GM21717 (cell line): ENCODE data around the gene ALPP.
"Not testable (repeated sequence)": the region's sequence is repeated elsewhere in the genome, so short reads cannot be mapped to it uniquely, and the experiment has no call there.

Source experiments
- ATAC-seq: cut with Tn5 transposase; IDR thresholded peaks from one replicate; pipeline ENCODE4 v1.9.1; 2021; ENCODE audit warnings: mild to moderate bottlenecking, moderate library complexity; ENCODE audit not compliant: unreplicated experiment

Gene ALPP

GRCh38 chr2:232419245-232420072, 40.9 kb downstream of the ALPP start:
- ATAC-seq, result no peak

GRCh38 chr2:232420073-232420454, 41.5 kb downstream of the ALPP start:
- ATAC-seq, result no peak

- ATAC-seq, result no peak
Observed at GRCh38 chr2:232420463-232421188, 42.1 kb downstream of the ALPP start.

GRCh38 chr2:232421189-232421785, 42.7 kb downstream of the ALPP start:
- ATAC-seq, result no peak

DNA sequence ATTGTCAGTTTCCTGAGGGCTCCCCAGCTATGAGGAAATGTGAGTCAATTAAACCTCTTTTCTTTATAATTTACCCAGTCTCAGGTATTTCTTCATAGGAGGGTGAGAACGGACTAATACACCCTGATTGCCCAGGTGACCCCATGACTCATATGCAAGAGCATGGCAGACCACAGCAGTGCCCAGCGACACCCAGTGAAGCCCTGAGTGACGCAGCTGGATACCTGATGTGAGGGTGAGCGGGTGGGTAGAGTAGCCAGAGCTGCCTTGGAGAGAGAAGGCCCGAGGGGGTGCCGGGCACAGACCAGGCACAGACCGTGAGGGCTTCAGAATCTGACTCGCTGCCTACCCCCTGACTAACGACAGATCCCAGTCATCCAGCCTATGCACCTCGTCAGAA, 43.5 kb downstream of the ALPP start:
- no peak for ATAC-seq

- not testable (repeated sequence) for ATAC-seq
Observed at GRCh38 chr2:232422996-232423395, 44.4 kb downstream of the ALPP start.

DNA sequence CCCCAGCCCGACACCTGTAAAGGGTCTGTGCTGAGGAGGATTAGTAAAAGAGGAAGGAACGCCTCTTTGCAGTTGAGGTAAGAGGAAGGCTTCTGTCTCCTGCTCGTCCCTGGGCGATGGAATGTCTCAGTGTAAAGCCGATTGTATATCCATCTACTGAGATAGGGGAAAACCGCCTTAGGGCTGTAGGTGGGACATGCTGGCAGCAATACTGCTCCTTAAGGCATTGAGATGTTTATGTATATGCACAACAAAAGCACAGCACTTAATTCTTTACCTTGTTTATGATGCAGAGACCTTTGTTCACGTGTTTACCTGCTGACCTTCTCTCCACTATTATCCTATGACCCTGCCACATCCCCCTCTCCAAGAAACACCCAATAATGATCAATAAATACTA, 44.9 kb downstream of the ALPP start:
- not testable (repeated sequence) for ATAC-seq

- ATAC-seq, result no peak
Observed at GRCh38 chr2:232431705-232432590, 53.4 kb downstream of the ALPP start.
